NCI-H748 (cell line): ENCODE data around the gene LCE3C.
"Not testable (repeated sequence)": the region's sequence is repeated elsewhere in the genome, so short reads cannot be mapped to it uniquely, and the experiment has no call there.

ENCODE experiments used
- DNase-seq: peaks from one replicate; lab custom pipeline; 2025; ENCODE audit not compliant: unreplicated experiment; lab: John Stamatoyannopoulos, UW

Gene LCE3C, protein sequence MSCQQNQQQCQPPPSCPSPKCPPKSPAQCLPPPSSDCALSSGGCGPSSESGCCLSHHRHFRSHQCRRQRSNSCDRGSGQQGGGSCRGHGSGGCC

DNA sequence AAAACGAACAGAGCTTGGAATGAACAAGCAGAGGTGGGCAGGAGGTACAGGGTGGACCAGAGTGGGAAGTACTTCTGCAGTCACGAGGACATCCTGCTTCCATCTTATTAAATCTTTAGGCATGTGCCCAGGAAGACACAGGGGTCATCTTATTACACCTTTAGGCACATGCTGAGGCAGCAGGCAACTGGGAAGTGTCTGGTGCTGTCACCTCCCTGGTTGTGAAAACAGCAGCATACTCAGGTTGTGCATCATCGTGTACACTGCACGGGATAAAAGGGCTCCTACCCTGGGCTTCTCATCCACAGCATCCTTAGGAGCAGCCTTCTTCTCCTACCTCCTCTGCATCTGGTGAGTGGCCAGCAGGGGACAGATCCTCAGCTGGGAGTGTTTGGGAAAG lies at the start of gene LCE3C:
LCE3C (plus strand) TSS at position 301 of the 400 bp plus-strand sequence. CDS start 498 bp downstream, outside the sequence.
- DNase-seq: no peak

DNA sequence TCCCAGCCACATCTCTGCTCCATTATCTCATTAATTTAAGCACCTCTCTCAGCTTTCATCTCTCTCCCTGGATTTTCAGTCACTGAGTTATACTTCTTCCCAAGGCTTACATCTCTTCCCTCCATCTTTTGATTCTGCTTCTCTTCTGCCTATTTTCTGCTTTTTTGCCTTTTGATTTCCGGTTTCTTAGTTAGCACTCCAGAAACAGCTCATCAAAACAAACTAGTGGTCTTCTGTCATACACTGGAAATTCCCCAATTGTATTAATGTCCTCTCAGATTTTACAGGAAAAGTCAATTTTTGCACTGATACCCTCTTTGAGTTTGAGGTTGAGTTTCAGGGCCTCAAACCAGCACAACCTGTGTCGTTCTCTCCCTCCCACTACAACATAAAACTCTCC lies 34.9 kb upstream of the LCE3C start:
- no peak for DNase-seq

DNA sequence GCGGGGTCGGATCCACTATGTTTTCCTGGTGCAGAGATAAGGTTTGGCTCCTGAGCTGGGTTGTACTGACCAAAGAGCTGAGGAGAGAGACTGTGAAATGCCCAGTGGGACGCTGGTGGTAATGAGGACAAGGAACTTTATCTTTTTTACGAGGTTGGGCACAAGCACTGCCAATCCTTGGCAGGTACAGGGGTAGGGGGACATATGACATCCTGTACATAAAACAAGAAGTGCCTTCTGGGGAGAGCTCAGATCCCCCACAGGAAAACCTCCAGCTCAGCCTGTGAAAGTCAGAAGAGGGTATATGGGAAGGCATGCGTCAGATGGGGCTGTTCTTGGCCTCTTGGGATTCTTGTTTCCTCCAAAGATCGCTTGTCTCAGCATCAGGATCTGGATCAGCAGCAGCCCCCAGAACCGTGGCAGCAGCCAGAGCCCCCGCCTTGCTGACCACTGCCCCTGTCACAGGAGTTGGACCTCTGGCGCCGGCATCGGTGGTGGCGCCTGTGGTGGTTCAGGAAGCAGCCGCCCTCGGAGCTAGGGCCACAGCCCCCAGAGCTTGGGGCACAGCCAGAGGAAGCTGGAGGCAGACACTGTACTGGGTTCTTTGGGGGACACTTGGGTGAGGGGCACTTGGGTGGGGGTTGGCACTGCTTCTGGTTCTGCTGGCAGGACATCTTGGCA lies 34.4 kb upstream of the LCE3C start:
- no peak for DNase-seq

DNA sequence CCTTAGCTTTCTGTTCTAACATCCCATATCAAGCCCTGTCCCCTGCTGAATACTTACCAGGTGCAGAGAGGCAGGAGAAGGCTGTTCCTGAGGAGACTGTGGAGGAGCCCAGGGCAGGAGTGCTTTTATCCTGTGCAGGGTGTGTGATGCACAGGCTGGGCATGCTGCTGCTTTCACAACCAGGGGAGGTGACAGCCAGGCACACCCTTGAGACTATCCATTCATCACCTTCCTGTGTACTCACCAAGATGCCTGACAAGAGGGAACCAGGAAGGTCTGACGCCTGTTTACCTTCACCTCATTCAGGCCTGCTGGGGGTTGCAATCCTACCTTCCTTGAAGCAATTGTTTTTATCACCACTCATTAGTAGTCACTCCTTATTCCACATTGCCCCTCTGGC lies 33.4 kb upstream of the LCE3C start, which contains the start of gene LCE3E:
LCE3E (minus strand) TSS at position 100 of the 400 bp plus-strand sequence. CDS start 572 bp downstream, outside the sequence.
- DNase-seq: no peak

DNA sequence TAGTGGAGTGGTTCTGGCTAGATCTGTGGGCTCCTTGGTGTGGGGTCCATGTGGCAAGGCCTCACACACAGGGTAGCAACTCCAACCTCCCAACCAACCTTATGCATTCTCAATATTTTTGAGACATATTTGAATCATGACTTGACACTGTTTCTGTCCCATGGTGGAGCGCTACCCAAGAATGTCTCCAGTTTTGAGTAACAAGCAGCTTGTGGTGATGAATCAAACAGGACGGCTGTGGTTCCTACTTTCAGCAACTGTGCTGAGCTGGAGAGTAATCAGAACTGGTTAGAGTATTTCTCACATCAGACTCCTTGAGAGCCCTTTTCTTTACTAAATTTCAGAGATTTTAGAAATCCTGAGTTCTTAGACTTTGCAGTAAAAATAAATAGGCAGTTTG lies 22.9 kb upstream of the LCE3C start:
- DNase-seq: no peak

DNA sequence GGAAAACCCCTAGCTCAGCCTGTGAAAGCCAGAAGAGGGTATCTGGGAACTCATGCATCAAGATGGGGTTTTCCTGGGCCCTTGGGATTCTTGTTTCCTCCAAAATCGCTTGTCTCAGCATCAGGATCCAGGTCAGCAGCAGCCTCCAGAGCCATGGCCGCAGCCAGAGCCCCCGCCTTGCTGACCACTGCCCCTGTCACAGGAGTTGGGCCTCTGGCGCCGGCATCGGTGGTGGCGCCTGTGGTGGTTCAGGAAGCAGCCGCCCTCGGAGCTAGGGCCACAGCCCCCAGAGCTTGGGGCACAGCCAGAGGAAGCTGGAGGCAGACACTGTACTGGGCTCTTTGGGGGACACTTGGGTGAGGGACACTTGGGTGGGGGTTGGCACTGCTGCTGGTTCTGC lies 20.5 kb upstream of the LCE3C start:
- DNase-seq: not testable (repeated sequence)

DNA sequence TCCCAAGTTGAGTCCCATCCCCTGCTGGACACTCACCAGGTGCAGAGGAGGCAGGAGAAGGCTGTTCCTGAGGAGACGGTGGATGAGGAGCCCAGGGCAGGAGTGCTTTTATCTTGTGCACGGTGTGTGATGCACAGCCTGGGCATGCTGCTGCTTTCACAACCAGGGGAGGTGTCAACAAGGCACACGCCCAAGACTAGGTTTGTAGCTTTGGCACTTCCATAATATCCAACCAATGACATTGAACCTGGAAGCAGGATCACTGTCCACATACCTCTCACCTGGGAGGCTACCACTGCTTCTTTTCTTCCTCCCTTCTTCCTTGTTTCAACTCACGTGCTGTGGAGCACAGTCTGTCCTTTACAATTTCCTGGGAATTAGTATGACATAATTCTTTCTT lies 19.6 kb upstream of the LCE3C start, which contains the start of gene LCE3D:
LCE3D (minus strand) TSS at position 84 of the 400 bp plus-strand sequence. CDS start 580 bp downstream, outside the sequence.
- DNase-seq: no peak

DNA sequence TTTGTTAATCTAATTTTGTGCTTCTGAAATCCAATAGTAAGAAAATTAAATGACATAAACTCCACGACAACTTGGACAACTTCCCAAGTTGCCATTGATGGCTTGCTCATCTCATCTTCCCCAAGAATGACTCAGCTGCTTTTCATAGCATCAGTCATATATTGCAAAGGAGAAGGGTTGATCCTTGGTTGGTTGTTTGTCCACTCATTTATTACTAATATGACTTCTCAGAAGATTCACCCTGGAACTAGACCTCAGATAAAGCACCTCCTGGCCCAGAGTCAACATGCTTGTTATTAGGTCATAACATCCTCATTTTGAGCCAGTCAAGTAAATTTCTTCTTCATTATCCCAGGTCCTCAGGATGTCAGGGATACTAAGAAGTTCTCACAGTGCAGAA lies 17.4 kb upstream of the LCE3C start:
- DNase-seq: no peak

DNA sequence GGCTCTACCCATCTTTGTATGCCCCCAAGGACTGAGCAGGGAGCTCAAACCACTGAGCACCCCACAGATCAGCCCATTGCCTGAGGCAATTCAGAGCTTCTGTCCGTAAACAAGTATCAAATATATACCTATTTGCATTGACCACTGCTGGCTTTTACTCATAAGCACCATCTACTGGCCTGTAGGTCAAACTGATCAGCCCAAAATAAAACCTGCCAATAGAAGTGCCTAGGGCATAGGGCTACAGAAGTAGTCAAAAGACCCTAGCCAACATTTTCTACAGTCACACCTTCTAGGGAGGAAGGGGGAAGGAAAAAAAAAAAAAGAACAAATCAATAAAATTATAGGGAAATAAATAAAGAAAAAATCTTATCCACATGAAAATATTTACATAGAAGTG lies 14.4 kb upstream of the LCE3C start:
- no peak for DNase-seq

DNA sequence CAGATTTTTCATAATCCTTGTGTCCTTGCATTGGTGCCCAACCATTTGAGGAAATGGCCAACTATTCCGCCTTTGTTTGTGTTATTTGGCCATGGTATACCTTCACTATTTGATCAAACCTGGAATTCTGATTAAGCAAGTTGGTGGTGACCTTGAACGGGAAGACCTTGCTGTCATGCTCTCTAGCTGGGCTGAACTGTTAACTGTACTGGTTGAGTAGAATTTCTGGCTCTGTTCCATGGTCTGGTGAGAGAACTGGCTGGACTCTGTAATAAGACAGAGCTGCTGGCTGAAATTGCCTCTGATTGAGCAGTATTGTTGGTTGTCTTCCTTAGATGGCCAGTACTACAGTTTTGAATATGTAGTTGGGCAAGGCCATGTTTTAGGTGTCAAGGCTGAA lies 3.0 kb upstream of the LCE3C start:
- DNase-seq: no peak

DNA sequence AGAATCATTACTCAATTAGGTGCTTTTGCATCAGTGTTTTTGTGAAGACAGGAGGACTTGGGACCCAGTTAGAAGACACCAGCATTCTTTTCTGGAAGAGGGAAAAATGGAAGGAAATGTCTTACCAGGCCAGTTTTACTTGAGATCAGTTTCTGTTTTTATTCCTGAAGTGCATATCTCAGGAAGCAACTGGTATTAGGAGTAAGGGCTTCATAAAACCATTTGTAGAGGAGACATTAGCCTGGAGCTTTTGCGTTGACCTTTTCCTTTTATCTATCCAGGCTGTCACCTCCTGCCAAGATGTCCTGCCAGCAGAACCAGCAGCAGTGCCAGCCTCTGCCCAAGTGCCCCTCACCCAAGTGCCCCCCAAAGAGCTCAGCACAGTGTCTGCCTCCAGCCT lies 13.5 kb downstream of the LCE3C start, which contains the start of gene LCE3B:
LCE3B (plus strand) TSS at position 301 of the 400 bp plus-strand sequence; CDS start at position 301, 0 bp downstream.
- DNase-seq: no peak

DNA sequence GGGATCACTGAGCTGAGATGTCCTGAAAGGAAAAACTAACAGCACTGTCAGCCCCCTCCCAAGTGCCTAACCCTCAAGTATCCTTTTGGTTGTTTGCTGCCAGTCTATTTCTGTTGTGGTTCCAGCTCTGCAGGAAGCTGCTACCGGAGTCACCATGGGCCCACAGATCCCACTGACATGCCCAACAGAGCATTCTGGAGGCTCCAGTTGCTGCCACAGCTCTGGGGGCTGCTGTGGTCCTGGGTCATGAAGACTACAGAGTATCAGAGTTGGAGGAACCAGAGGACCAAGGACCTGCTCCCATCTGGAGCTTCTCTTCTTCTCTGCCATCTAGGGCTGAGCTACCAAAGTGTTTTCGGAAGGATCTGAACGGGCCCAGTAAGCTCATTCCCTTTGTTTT lies 22.0 kb downstream of the LCE3C start:
- no peak for DNase-seq

DNA sequence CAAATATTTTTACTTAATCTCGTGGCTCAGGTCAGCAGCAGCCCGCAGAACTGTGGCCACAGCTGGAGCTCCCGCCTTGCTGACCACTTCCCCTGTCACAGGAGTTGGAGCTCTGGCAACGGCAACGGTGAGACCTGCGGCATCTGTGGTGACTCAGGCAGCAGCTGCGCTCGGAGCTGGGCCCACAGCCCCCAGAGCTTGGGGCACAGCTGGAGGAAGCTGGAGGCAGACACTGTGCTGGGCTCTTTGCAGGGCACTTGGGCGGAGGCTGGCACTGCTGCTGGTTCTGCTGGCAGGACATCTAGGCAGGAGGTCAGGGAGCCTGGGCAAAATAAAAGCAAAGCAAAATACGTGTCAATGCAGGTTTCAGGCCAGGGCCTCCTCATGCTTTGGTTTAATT lies 22.8 kb downstream of the LCE3C start, which contains the start of gene LCE3A:
LCE3A (minus strand) TSS at position 301 of the 400 bp plus-strand sequence; CDS start at position 301, 0 bp downstream.
- no peak for DNase-seq

DNA sequence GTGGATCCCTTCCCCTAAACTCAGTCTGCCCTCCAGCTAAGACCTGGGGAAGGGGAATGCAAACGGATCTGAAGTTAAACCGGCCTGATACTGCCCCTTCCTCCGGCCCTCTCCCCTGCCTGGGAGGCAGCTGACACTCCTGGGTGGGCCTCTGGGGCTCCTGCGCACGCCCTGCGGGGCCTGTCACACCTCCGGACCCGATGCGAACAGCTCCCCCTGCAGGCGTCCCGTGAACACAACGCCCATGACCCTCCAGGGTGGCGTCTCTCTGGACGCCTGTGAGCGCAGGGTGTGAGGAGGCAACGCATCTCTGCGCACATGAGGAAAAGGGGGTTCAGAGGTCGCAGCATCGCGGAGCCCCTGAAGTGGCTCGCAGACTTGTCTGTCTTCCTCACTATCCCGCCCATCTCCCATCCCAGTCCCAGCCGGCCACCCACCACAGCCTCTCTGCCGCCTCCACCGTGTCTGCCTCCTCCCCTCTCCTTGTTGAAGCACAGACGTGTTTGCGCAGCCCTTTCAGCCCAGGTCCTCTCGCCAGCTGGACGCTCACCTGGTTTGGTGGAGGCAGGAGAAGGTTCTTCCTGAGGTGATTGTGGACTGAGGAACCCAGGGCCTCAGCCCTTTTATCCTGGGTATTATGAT lies 23.3 kb downstream of the LCE3C start:
- DNase-seq: no peak

DNA sequence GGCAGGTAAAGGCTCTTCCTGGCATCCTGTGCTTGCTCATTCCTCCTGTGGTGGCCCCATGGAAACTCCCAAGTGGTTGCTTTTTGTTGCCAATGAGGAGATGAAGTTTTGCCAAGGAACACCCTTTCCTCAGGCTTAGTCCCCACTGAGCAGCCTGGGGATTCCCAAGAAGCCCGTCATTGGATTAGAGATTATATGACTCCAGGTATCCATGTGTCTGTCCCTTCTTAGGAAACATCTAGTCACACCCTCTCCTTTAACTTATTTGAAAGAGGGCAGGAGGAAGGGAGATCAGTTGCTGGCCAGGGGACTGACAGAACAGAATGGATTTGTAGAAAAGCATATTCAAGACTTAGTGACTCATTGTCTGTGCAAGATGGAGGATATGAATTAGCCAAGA lies 26.7 kb downstream of the LCE3C start:
- no peak for DNase-seq

DNA sequence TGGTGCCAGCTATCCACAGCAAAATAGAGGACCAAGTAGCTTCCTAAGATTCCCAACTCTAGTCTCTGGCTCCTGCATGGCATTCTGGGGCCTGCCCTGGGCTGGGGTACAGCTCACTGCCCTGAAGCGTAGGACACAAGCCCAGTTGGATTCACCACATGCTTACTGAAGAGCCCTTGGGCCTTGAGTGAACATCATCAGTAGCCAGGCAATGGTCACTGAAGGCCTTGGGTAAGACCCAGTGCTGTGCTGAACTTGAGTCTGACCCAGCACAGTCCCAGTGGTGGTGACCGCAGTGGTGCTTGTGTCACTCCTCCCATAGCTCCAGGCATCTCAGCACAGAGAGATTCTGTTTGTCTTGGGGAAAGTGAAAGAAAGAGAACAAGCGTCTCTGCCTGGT lies 30.6 kb downstream of the LCE3C start:
- no peak for DNase-seq

DNA sequence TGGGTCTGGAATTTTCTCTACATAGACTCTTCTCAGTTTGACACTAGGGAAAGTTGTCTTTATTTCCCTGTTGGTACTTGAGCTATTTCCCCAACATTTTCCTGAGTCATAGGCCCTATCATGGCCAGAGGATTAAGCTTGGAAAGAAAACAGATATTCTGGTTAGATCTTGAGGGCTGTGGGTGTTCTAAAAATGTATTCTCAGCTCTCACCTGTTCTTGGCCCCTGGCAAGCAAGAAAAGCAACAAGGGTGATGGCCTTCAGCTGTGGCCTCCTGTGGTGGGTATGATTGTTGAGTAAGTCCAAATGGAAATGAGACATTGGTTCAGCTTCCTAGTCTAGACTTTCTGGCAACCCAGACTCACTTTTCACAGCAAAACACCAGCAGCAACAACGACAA lies 40.3 kb downstream of the LCE3C start:
- DNase-seq: no peak

DNA sequence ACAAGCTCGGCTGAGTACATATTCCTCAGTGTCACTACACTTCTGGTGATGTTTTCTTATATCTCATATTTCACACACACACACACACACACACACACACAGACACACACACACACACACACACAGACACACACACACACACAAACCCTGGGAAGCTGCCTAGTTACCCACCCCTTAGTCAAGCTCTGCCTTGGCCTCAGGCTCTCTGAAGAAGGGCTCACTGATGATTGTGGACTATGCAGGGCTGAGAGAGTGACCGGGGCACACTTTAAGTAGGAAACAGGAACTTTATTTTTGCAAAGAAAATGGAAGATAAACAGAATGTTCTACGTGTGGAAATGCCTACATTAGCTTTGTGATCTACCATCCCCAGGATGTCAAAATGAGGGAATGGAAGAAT lies 43.9 kb downstream of the LCE3C start:
- no peak for DNase-seq

DNA sequence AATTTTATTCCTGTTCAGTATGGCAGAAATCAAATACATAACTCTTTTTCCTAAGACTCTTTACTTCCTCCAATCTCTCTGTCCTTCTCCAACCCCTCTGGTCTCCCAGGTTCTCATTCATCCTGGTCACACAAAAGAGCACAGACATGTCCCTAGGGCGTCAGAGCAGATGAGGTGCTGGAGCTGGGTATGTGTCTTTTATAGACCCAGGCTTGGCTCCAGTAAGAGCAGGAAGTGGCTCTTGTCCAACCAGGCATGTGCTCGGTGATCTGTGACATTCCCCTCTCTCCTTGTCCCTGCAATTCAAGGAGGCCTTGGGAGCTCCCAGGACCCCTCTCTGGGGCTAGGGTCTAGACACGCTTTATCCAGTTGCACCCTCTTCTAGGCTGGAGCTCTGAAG lies 45.1 kb downstream of the LCE3C start:
- no peak for DNase-seq

DNA sequence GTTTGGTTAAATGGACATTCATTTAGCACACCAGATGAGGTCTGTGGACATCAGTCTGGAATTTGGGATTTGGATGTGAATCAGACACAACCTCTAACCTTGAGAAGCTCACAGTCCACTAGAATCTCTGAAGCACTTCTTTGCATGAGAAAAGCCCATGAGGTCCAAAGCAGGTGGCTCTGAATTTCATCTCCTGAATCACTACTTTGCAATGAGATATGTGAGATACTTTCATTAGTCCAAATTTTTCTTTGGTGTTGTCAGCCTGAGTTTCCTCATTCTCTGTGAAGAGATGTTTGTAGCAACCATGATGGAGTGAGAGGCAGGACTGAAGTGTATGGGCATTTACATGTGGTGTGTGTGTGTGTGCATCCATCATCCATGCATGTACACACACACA lies 46.6 kb downstream of the LCE3C start:
- DNase-seq: no peak
